GM19035 (cell line): ENCODE data around the gene CES4A.
"Not testable (repeated sequence)": the region's sequence is repeated elsewhere in the genome, so short reads cannot be mapped to it uniquely, and the experiment has no call there.

Experiments used
- ATAC-seq: cut with Tn5 transposase; IDR thresholded peaks from one replicate; pipeline ENCODE4 v1.9.1; 2021; ENCODE audit not compliant: unreplicated experiment

Gene CES4A

GRCh38 chr16:67041520-67041919, 53.1 kb downstream of the CES4A start:
- not testable (repeated sequence) for ATAC-seq

DNA sequence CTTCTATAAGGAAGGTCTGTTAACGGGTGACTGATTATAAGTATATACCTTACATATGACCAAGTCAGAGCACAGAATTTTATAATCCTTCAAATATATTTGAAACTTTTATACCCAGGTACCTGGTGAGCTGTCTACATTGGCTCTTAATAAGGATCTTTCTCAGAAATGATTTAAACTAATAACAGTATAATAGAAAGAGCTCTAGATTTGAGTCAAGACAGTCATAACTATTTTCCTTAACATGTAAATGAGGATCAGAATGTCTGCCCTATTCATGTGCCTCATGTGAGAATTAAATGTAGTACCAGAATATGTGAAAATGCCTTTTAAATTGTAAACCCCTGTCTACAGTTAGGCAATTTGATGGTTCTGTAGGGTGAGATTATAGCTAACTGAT, 55.0 kb downstream of the CES4A start:
- ATAC-seq, result no peak

DNA sequence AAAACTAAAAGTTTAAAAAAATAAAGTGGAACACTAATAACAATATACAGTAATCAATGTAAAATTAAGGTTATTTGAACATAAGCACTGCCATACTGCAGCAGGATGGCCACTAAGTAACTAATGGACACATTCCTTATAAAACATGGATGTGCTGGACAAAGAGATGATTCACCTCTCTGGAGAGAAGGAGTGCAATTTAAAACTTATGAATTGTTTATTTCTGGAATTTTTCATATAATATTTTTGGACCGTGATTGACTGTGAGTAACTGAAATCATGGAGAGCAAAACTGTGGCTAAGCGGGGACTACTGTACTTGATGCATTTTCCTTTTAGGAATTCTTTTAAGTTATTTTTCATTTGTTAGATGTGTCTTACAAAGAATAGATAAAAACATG, 62.4 kb downstream of the CES4A start:
- no peak for ATAC-seq

DNA sequence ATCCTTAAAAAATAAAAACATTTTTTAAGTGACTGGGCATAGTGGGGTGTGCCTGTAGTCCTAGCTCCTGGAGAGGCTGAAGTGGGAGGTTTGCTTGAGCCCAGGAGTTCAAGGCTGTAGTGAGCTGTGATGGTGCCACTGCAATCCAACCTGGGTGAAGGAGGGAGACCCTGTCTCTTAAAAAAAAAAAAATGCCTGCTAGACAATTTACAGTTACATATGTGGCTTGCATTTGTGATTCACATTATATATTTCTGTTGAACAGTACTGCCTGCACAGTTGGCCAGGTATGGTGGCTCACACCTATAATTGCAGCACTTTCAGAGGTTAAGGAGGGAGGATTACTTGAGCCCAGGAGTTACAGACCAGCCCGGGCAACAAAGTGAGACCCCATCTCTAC, 64.0 kb downstream of the CES4A start:
- no peak for ATAC-seq

DNA sequence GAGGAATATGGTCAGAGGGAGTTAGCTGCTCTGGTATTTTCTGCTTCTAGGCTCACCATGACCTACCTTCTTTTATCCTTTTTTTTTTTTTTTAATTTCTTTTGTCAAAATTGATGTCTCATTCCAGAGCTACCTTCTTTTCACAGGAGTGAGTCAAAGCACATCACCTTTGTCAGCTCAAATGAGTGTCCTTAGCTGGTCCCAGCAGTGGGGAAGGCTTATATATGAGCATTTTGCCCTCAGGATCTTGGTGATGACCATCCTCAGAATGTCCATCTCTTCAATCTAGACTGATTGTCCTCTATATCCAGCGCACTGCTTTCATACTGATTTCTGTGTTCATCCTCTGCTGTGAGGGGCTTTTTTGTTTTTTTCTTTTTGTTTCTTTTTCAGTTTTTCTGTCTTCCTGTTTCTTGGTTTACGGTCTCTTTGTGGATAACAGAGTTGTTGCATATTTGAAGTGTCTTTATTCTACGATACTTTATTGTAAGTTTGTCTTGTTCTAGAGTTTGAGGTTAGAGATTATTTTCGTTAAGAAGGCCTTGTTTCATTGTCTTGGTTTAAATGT, 65.5 kb downstream of the CES4A start:
- ATAC-seq, result no peak

GRCh38 chr16:67054901-67055300, 66.5 kb downstream of the CES4A start:
- no peak for ATAC-seq

DNA sequence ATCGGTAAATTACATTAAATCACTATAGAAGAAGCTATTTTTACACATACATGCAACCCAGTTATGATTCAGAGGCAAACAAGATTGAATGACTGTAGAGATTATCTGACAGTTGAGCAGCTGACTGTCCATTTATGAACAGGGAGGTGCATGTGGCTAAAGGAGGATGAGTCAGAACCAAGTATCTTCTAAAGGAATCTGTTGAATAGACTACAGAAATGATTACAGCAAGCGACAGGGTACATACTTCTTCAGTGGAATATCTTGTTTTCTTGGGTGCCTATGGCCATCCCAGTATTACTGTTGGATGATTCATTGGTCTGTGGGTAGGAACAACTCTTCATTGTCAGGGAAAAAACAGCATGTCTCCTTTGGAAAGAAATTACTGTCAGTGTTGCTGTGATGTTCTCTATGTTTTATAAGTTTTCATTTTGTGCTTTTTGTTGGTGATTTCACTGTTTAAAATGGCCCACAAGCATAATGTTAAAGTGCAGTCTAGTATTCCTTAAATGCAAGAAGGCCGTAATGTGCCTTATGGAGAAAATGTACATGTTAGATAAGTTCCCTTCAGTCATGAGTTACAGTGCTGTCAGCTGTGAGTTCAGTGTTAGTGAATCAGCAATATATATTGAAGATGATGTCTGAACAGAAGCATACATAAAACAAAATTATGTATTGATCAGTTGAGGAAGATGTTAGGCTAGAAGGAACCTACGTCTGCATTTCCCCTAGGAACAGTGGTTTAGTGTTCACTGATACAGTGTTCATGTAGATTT, 67.5 kb downstream of the CES4A start:
- no peak for ATAC-seq
